Mucosa of stomach (tissue), 1 donor: Measurements from ENCODE around the gene NAIF1.
"Not testable (repeated sequence)": the region's sequence is repeated elsewhere in the genome, so short reads cannot be mapped to it uniquely, and the experiment has no call there.

ENCODE experiments used
- H3K27me3 ChIP-seq: one replicate; pipeline ENCODE4 v1.7.0; 2013; ENCODE audit warnings: mild to moderate bottlenecking, low read length; ENCODE audit not compliant: control insufficient read depth, insufficient read depth
- H3K36me3 ChIP-seq: one replicate; pipeline ENCODE4 v1.7.0; 2013; ENCODE audit warnings: low read length; ENCODE audit not compliant: control insufficient read depth, insufficient read depth
- H3K4me1 ChIP-seq: one replicate; pipeline ENCODE4 v1.7.0; 2013; ENCODE audit warnings: mild to moderate bottlenecking, low read length; ENCODE audit not compliant: control insufficient read depth, insufficient read depth
- H3K4me3 ChIP-seq: one replicate; pipeline ENCODE4 v1.7.0; 2013; ENCODE audit warnings: low read length
- H3K9ac ChIP-seq: one replicate; pipeline ENCODE4 v1.7.0; 2013; ENCODE audit warnings: mild to moderate bottlenecking, low read length, moderate library complexity
- H3K9me3 ChIP-seq: one replicate; pipeline ENCODE4 v1.7.0; 2013; ENCODE audit warnings: mild to moderate bottlenecking, low read length, moderate library complexity; ENCODE audit not compliant: control insufficient read depth
- donor health status: Pancreatic carcinoma.

The NAIF1 gene

GRCh38 chr9:128072144-128073021 lies 5.3 kb upstream of the NAIF1 start:
- H3K27me3 ChIP-seq, result no peaks in the 10 kb centered on the region
- no peaks in the 10 kb centered on the region for H3K36me3 ChIP-seq
- H3K4me3 ChIP-seq, result no peak overlapping the region
- no peaks in the 10 kb centered on the region for H3K9me3 ChIP-seq
- H3K9ac ChIP-seq, result peak overlapping the region; percentile 26
- H3K4me1 ChIP-seq, result peaks cover 22% of the 10 kb centered on the region

DNA sequence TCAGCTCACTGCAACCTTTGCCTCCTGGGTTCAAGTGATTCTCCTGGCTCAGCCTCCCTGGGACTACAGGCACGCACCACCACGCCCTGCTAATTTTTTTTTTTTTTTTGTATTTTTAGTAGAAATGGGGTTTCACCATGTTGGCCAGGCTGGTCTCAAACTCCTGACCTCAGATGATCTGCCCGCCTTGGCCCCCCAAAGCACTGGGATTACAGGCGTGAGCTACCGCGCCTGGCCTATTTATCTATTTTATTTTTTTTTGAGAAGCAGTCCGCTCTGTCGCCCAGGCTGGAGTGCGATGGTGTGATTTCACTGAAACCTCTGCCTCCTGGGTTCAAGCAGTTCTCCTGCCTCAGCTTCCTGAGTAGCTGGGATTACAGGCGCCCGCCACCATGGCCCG lies 4.4 kb upstream of the NAIF1 start:
- H3K9me3 ChIP-seq, H3K36me3 ChIP-seq, H3K27me3 ChIP-seq, H3K9ac ChIP-seq, H3K4me3 ChIP-seq: not testable (repeated sequence)
- H3K4me1 ChIP-seq, result peaks cover 24% of the 10 kb centered on the region

DNA sequence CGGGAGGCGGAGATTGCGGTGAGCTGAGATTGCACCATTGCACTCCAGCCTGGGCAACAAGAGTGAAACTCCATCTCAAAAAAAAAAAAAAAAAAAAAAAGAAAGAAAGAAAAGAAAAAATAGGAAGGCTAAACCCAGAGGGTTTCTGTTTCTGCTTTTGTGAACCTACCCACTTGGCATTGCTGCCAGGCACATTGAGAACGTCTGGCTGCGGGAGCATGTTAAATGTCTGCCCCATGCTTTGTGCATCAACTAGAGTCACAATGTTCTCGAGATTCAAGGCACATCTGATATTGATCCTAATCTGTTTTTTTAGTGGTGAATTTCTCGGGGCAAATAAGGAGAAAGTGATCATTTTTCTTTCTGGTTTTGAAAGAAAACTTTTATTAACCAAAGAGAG lies 3.8 kb upstream of the NAIF1 start:
- Histone ChIP-seq H3K9me3 (no peaks in the 10 kb centered on the region), H3K36me3 (no peaks in the 10 kb centered on the region), H3K4me1 (peaks cover 30% of the 10 kb centered on the region), H3K4me3 (no peak overlapping the region), H3K27me3 (no peaks in the 10 kb centered on the region), H3K9ac (no peak overlapping the region)

- no peaks in the 10 kb centered on the region for H3K36me3 ChIP-seq
- peak overlapping the region; percentile 81 for H3K4me3 ChIP-seq
- H3K4me1 ChIP-seq, result peaks cover 36% of the 10 kb centered on the region
- peak overlapping the region; percentile 70 for H3K9ac ChIP-seq
- H3K27me3 ChIP-seq, result no peaks in the 10 kb centered on the region
- no peaks in the 10 kb centered on the region for H3K9me3 ChIP-seq
These were observed 1.5 kb upstream of the NAIF1 start for GRCh38 chr9:128068386-128069205.

DNA sequence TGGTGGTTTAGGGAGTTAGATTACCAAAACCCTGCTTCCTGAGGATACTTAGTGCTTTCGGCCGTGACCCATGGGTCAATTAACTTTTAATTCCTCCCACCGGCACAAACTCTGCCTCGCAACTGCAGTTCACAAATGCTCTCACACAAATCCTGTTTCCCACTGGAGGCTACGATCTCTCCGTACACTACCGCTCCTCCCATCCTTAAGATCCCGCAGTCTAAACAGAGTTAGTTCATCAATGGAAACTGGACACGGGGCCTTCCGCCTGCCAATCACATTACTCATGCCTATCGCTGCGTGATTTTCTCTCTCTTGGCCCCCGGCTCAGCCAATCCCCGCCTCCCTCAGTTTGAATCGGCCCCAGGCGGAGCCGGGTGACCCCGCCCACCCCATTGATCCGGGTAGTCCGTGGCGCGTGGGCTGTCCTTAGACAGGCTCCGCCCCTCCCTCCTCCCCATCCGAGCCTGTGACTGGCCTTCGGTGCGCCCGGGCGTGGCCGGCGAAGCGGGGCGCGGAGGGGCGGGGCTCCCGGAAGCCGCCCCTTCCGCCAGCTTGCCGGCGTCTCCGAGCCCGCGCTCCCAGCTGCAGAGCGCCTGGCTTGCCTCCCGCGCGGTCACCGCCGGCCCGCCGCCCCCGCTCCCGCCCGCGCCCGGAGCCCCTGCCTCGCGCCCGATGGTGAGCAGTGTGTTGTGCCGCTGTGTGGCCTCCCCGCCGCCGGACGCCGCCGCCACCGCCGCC lies 695 bp upstream of the NAIF1 start, which contains the start of gene SLC25A25:
Gene SLC25A25, plus strand, starts transcription at position 588 of the 741 bp plus-strand sequence. Its CDS starts 88 bp downstream, at position 676.
- peak within 1 kb of the TSS; percentile 93 for H3K9ac ChIP-seq
- H3K4me1 ChIP-seq, result peaks cover 28% of the 10 kb centered on the region
- H3K27me3 ChIP-seq, result no peaks in the 10 kb centered on the region
- peaks cover 4% of the 10 kb centered on the region for H3K36me3 ChIP-seq
- H3K9me3 ChIP-seq, result no peaks in the 10 kb centered on the region
- H3K4me3 ChIP-seq, result peak within 1 kb of the TSS; percentile 90

- Histone ChIP-seq H3K4me3 (peak overlapping the region; percentile 90), H3K36me3 (peaks cover 10% of the 10 kb centered on the region), H3K4me1 (peaks cover 19% of the 10 kb centered on the region), H3K27me3 (no peaks in the 10 kb centered on the region), H3K9ac (peak overlapping the region; percentile 86), H3K9me3 (no peaks in the 10 kb centered on the region)
These were observed 1.0 kb downstream of the NAIF1 start for GRCh38 chr9:128065907-128066712.

DNA sequence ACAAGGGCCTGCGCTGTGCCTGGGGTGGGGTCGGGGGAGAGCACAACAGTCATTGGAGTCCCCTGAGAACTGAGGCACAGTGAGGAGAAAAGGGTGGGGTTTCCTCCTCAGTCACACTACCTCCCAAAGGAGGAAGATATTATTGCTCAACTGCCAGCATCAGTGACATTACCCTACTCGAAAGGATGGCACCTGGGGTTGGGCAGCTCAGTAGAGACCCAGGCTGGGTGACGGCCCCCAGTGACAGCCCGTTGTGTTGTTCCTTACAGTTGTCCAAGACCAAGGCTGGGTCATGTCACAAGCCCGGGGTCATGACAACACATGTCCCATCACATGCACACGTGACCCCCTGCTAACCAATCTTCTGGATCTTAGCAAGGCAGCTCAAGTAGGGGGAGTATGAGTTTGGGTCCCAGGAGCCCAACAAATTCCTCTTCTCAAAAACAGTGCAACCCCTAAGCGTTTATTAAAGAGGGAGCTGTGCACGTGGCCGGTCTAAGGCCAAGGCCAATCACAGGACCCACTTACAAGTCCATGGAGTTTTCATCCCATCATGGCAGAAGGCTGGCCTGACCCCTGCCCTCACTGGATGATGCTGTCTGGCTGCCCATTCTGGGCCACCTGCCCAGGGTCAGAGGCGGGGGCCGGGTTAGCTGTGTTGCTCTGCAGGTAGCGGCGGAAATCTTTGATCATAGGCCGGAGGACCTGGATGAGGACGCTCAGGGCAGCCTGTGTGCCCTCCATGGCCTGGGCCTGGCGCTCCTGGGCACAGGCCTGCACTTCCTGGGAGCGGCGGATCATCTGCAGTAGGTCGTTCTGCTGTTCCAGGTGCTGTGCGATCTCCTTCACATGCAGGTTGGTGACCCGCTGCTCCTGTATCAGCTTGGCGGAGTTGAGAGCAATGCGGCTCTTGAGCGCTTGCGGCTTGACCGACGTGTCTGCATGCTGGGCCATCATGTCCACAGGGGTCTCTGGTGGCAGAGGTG lies 4.0 kb downstream of the NAIF1 start:
- Histone ChIP-seq H3K4me1 (peaks cover 19% of the 10 kb centered on the region), H3K4me3 (no peak overlapping the region), H3K9ac (no peak overlapping the region), H3K36me3 (peaks cover 10% of the 10 kb centered on the region), H3K27me3 (no peaks in the 10 kb centered on the region), H3K9me3 (no peaks in the 10 kb centered on the region)

- Histone ChIP-seq H3K36me3 (peaks cover 10% of the 10 kb centered on the region), H3K4me1 (peaks cover 23% of the 10 kb centered on the region), H3K9ac (no peak overlapping the region), H3K27me3 (no peaks in the 10 kb centered on the region), H3K4me3 (no peak overlapping the region), H3K9me3 (no peaks in the 10 kb centered on the region)
These were observed 4.8 kb downstream of the NAIF1 start for GRCh38 chr9:128062279-128062678.

GRCh38 chr9:128061275-128061960 lies 5.7 kb downstream of the NAIF1 start:
- H3K9ac ChIP-seq, result no peak overlapping the region
- no peak overlapping the region for H3K4me3 ChIP-seq
- H3K27me3 ChIP-seq, result no peaks in the 10 kb centered on the region
- H3K9me3 ChIP-seq, result no peaks in the 10 kb centered on the region
- peaks cover 10% of the 10 kb centered on the region for H3K36me3 ChIP-seq
- H3K4me1 ChIP-seq, result peaks cover 22% of the 10 kb centered on the region

DNA sequence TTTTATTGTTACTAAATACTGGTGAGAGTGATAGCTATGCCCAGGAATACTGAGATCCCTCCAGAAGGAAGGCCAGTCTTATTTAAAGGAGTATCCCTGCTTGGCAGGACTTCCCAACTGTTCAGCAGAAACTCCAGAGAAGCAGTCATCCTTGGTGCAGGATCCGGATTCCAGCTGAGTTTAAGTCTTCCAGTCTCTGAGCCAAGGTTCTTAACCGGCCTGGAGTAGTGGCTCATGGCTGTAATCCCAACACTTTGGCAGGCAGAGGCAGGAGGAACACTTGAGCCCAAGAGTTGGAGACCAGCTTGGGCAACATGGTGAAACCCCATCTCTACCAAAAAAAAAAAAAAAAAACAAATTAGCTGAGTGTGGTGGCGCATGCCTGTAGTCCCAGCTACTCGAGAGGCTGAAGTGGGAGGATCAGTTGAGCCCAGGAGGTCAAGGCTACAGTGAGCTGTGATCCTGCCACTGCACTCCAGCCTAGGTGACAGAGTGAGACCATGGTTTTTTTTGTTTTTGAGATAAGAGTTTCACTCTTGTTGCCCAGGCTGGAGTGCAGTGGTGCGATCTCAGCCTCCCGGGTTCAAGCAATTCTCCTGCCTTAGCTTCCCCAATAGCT lies 7.6 kb downstream of the NAIF1 start:
- peaks cover 10% of the 10 kb centered on the region for H3K36me3 ChIP-seq
- no peak overlapping the region for H3K4me3 ChIP-seq
- H3K27me3 ChIP-seq, result no peaks in the 10 kb centered on the region
- peaks cover 22% of the 10 kb centered on the region for H3K4me1 ChIP-seq
- H3K9me3 ChIP-seq, result no peaks in the 10 kb centered on the region
- no peak overlapping the region for H3K9ac ChIP-seq
